Measurements from ENCODE around the gene MYEOV.

The MYEOV gene

GRCh38 chr11:69342588-69343330 lies 48.8 kb downstream of the MYEOV start:
- DNase-seq (ENCODE audit: low spot score): no peak

DNA sequence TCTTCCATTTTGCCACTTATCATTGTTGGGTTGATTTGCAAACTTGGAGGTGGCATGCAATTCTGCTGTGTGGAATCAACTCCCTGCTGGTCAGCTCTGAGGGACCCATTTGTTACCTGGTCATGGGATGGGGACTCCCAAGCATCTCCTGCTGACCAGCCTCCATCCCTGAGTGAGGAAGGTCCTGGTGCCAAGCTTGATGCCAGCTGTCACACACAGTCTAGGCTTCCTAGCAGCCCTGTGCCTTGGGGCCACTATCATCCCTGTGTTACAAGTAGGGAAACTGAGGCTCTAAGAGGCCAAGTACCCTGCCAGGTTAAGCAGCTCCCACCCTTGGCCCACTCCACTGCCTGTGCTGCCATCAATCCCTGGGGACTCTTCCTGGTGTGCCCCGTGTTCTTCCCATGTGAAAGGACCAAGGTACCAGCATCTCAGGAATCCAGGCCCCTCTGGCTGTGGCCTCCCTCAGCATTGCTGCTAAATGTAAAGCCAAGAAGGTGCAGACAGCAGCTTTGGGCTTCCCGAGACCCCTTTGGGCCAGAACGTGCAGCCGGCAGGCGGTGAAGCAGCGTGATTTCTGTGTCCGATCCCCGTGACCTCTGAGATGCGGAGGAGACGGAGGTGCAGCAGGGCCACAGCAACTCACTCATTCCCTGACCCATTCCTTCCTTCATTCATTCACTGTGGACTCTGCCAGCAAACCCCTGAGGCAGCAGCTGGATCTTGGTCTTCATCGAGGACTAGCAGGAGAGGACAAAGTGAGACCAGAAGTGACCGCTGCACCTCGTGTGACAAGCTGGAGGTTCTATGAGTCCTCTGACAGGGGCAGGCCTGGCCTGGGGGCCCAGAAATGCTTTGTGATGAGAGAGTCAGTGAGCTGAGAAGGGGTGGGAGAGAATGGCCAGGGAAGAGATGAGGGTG lies 49.7 kb downstream of the MYEOV start:
- DNase-seq (ENCODE audit: low spot score): no peak

GRCh38 chr11:69344570-69345145 lies 50.7 kb downstream of the MYEOV start:
- no peak for DNase-seq (ENCODE audit: low spot score)

All from D341Med (cell line).